CD14-positive monocyte (primary cell): ENCODE data around the gene IL13RA2. TPM values are rescaled to one million over a fixed set of nuclear protein-coding genes. Genes with fewer than 3 reads are reported as not detected.

ENCODE experiments used
- DNase-seq, 3 donors: peaks; one replicate each; pipeline ENCODE4 v3.0.0-alpha.2; 2011 to 2022
- H2AFZ ChIP-seq: 2 replicates; pipeline ENCODE4 v1.6.0; 2012; ENCODE audit warnings: mild to moderate bottlenecking, low read depth, low read length, inconsistent platforms; ENCODE audit not compliant: insufficient read depth, poor library complexity, severe bottlenecking
- H3K27ac ChIP-seq, 2 donors: 1 replicate in 1 of 2; 2 replicates in 1 of 2; pipeline ENCODE4 v1.5.1; 2012 to 2013; ENCODE audit warnings: low read length in 2 of 2, control low read depth in 1 of 2, inconsistent platforms in 1 of 2, low read depth in 1 of 2, mild to moderate bottlenecking in 1 of 2
- H3K27me3 ChIP-seq, 2 donors: one replicate each; pipeline versions ENCODE4 v1.6.0 to v1.6.1; 2011 to 2013; ENCODE audit warnings: low read length in 2 of 2; ENCODE audit not compliant: control insufficient read depth in 2 of 2, insufficient read depth in 2 of 2
- H3K36me3 ChIP-seq, 2 donors: replicated peaks in 1 of 2; 1 replicate in 1 of 2; 2 replicates in 1 of 2; pipeline versions ENCODE4 v1.5.1 to v1.6.1; 2012 to 2013; ENCODE audit warnings: low read length in 2 of 2, control low read depth in 1 of 2, inconsistent platforms in 1 of 2, mild to moderate bottlenecking in 1 of 2; ENCODE audit not compliant: insufficient read depth in 2 of 2, control insufficient read depth in 1 of 2
- H3K4me1 ChIP-seq, 2 donors: 1 replicate in 1 of 2; 2 replicates in 1 of 2; pipeline versions ENCODE4 v1.5.1 to v1.6.1; 2012 to 2013; ENCODE audit warnings: low read length in 2 of 2, control low read depth in 1 of 2, inconsistent platforms in 1 of 2, mild to moderate bottlenecking in 1 of 2, moderate library complexity in 1 of 2; ENCODE audit not compliant: insufficient read depth in 2 of 2, control insufficient read depth in 1 of 2
- H3K4me2 ChIP-seq: replicated peaks from 2 replicates; pipeline ENCODE3; 2012; ENCODE audit warnings: low read length, moderate library complexity, mild to moderate bottlenecking; ENCODE audit not compliant: poor library complexity, severe bottlenecking; ENCODE audit errors: extremely low read depth
- H3K4me3 ChIP-seq, 3 experiments: fragments of 200-600 bp in 1 of 3; sonication (generic) in 1 of 3; replicated peaks in 1 of 3; 1 replicate in 2 of 3; 2 replicates in 1 of 3; pipeline ENCODE4 v1.5.1; 2011 to 2013; ENCODE audit warnings: low read length in 3 of 3, mild to moderate bottlenecking in 3 of 3, control low read depth in 2 of 3, low read depth in 2 of 3, inconsistent platforms in 1 of 3, moderate library complexity in 1 of 3
- H3K79me2 ChIP-seq: 2 replicates; pipeline ENCODE4 v1.6.0; 2012; ENCODE audit warnings: mild to moderate bottlenecking, control low read depth, inconsistent platforms, low read length, moderate library complexity; ENCODE audit not compliant: insufficient read depth
- H3K9ac ChIP-seq: 2 replicates; pipeline ENCODE4 v1.6.0; 2017; ENCODE audit warnings: low read length, mild to moderate bottlenecking; ENCODE audit not compliant: insufficient read depth, poor library complexity, severe bottlenecking
- H3K9me3 ChIP-seq, 2 donors: replicated peaks in 1 of 2; 1 replicate in 1 of 2; 2 replicates in 1 of 2; pipeline versions ENCODE4 v1.5.1 to v1.6.1; 2012 to 2013; ENCODE audit warnings: low read length in 2 of 2, control low read depth in 1 of 2; ENCODE audit not compliant: control insufficient read depth in 1 of 2, insufficient read depth in 1 of 2
- H4K20me1 ChIP-seq: 2 replicates; pipeline ENCODE4 v1.6.0; 2012; ENCODE audit warnings: mild to moderate bottlenecking, low read length, control low read depth, moderate library complexity; ENCODE audit not compliant: insufficient read depth
- H3K27ac Mint-ChIP-seq, 7 donors: one replicate each; pipeline ENCODE4 v1.8.0; 2020; ENCODE audit warnings: mild to moderate bottlenecking in 7 of 7, mixed read lengths in 7 of 7, moderate library complexity in 6 of 7, inconsistent platforms in 2 of 7
- H3K27me3 Mint-ChIP-seq, 3 donors: one replicate each; pipeline ENCODE4 v1.8.0; 2021 to 2022; ENCODE audit warnings: low read depth in 3 of 3, mild to moderate bottlenecking in 3 of 3, mixed read lengths in 3 of 3, moderate library complexity in 3 of 3, inconsistent platforms in 1 of 3
- H3K36me3 Mint-ChIP-seq, 2 donors: one replicate each; pipeline ENCODE4 v1.8.0; 2020; ENCODE audit warnings: mixed read lengths in 2 of 2, inconsistent platforms in 1 of 2, mild to moderate bottlenecking in 1 of 2
- H3K4me1 Mint-ChIP-seq: one replicate; pipeline ENCODE4 v1.8.0; 2020; ENCODE audit warnings: mild to moderate bottlenecking, mixed read lengths
- H3K4me3 Mint-ChIP-seq, 2 donors: one replicate each; pipeline ENCODE4 v1.8.0; 2020; ENCODE audit warnings: mild to moderate bottlenecking in 2 of 2, mixed read lengths in 2 of 2, moderate library complexity in 1 of 2
- H3K9me3 Mint-ChIP-seq, 7 donors: one replicate each; pipeline ENCODE4 v1.8.0; 2020 to 2022; ENCODE audit warnings: mixed read lengths in 7 of 7, mild to moderate bottlenecking in 6 of 7, moderate library complexity in 6 of 7, inconsistent platforms in 2 of 7
- WGBS: methylation state at CpG from one replicate; pipeline ENCODE4 v1.1.5; 2013; ENCODE audit warnings: missing lambda C conversion rate; ENCODE audit not compliant: insufficient coverage; 5-methylcytosine and 5-hydroxymethylcytosine counted together
- intact Hi-C, 2 donors: fragments of 100-400 bp; cut with micrococcal nuclease; formaldehyde crosslinking; loops; one replicate each; pipeline versions ENCODE4 v1.15.0 to v1.15.1; 2023
- polyA plus RNA-seq, 3 donors: library from polyadenylated mRNA; depleted of rRNA in 1 of 3; unstranded in 2 of 3; stranded (reverse) in 1 of 3; fragments of 300-500 nt in 2 of 3; fragments of >200 nt in 1 of 3; fragmentation: Illumina TruSeq in 2 of 3; gene quantifications; 1 replicate in 2 of 3; 2 replicates in 1 of 3; pipeline ENCODE4 v1.2.3, GENCODE V29; 2012 to 2021
- TF ChIP-seq, protein P1 (sequence below): fragments of 200-600 bp; IDR thresholded peaks from one replicate; pipeline ENCODE4 v1.8.0; 2022; ENCODE audit warnings: antibody characterized with exemption, mild to moderate bottlenecking

Gene IL13RA2
- polyA plus RNA-seq, 3 donors: not detected

DNA sequence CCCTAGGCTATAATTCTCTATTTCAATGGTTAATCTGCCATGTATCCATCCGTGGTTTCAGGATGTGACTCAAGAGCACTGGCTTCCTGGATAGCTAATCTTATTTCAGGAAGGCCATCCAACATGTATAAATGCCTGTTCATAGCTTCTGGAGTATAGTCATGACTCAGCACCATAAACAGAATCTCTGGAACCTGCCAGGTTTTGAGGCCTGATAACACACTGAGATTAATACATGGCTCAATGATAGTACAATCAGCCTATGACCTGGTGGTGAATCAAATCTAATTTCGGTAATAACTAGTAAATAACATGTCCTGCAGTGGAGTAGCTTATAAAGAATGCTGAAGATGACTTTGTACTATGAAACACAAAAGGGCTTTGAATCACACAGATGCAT, 5.7 kb upstream of the IL13RA2 start:
- no CpG with 5 or more reads among the region's 2 CpGs for WGBS
- Histone ChIP-seq H3K4me3 (no peak overlapping the region), H3K36me3 (no peaks in the 10 kb centered on the region), H2AFZ (no peak overlapping the region), H3K27me3 (no peaks in the 10 kb centered on the region), H3K79me2 (no peaks in the 10 kb centered on the region), H4K20me1 (no peaks in the 10 kb centered on the region), H3K9me3 (no peaks in the 10 kb centered on the region), H3K9ac (no peak overlapping the region), H3K27ac (no peak overlapping the region), H3K4me1 (no peaks in the 10 kb centered on the region), H3K4me2 (no peak overlapping the region)
- H3K4me1 Mint-ChIP-seq: no peaks in the 10 kb centered on the region
- no peak overlapping the region for H3K4me3 Mint-ChIP-seq
- H3K36me3 Mint-ChIP-seq: no peaks in the 10 kb centered on the region
- intact Hi-C loops: no loop called here
- no peak for DNase-seq
- TF ChIP-seq, protein P1, sequence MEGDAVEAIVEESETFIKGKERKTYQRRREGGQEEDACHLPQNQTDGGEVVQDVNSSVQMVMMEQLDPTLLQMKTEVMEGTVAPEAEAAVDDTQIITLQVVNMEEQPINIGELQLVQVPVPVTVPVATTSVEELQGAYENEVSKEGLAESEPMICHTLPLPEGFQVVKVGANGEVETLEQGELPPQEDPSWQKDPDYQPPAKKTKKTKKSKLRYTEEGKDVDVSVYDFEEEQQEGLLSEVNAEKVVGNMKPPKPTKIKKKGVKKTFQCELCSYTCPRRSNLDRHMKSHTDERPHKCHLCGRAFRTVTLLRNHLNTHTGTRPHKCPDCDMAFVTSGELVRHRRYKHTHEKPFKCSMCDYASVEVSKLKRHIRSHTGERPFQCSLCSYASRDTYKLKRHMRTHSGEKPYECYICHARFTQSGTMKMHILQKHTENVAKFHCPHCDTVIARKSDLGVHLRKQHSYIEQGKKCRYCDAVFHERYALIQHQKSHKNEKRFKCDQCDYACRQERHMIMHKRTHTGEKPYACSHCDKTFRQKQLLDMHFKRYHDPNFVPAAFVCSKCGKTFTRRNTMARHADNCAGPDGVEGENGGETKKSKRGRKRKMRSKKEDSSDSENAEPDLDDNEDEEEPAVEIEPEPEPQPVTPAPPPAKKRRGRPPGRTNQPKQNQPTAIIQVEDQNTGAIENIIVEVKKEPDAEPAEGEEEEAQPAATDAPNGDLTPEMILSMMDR: no peak
- H3K27me3 Mint-ChIP-seq: peaks cover 0 to 2% (median 0%) of the 10 kb centered on the region in 3 donors
- H3K9me3 Mint-ChIP-seq: peaks cover 0 to 3% (median 0%) of the 10 kb centered on the region in 7 donors
- no peak overlapping the region for H3K27ac Mint-ChIP-seq

DNA sequence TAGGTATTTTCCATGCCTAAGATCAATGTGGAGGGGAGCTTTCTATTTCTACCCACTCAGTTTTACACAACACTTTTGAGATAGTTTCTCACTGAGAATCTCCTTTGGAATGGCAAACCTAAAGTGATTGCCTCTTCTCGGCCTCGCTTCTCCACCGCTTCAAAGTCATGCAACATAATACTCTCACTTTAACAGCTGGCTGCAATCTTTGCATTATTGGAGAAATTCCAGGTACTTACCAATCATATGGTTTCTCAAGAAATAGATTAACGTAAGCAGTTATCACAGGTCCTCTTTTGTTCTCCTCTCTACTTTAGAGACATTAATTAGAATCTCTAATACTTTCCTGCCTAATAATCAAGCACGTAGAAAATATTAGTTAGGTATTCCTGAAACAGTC, 3.7 kb upstream of the IL13RA2 start:
- no peaks in the 10 kb centered on the region for H3K4me1 ChIP-seq
- no CpG with 5 or more reads among the region's 5 CpGs for WGBS
- DNase-seq: no peak
- no peak overlapping the region for H2AFZ ChIP-seq
- Mint-ChIP-seq H3K36me3 (no peaks in the 10 kb centered on the region), H3K4me3 (no peak overlapping the region), H3K27ac (no peak overlapping the region), H3K4me1 (no peaks in the 10 kb centered on the region), H3K9me3 (peaks cover 0 to 3% (median 0%) of the 10 kb centered on the region in 7 donors), H3K27me3 (peaks cover 0 to 2% (median 0%) of the 10 kb centered on the region in 3 donors)
- H3K9ac ChIP-seq: no peak overlapping the region
- no peaks in the 10 kb centered on the region for H4K20me1 ChIP-seq
- TF ChIP-seq, protein P1: no peak
- H3K4me3 ChIP-seq: no peak overlapping the region
- H3K27me3 ChIP-seq: no peaks in the 10 kb centered on the region
- H3K4me2 ChIP-seq: no peak overlapping the region
- no peaks in the 10 kb centered on the region for H3K79me2 ChIP-seq
- no peaks in the 10 kb centered on the region for H3K9me3 ChIP-seq
- intact Hi-C loops: no loop called here
- H3K27ac ChIP-seq: no peak overlapping the region
- H3K36me3 ChIP-seq: no peaks in the 10 kb centered on the region
